ENCODE measurements around the gene AFDN. TPM values are rescaled to one million over a fixed set of nuclear protein-coding genes. Genes with fewer than 3 reads are reported as not detected.

Gene AFDN
- total RNA-seq, 1 experiment from 2014 or later, result 108 TPM

DNA sequence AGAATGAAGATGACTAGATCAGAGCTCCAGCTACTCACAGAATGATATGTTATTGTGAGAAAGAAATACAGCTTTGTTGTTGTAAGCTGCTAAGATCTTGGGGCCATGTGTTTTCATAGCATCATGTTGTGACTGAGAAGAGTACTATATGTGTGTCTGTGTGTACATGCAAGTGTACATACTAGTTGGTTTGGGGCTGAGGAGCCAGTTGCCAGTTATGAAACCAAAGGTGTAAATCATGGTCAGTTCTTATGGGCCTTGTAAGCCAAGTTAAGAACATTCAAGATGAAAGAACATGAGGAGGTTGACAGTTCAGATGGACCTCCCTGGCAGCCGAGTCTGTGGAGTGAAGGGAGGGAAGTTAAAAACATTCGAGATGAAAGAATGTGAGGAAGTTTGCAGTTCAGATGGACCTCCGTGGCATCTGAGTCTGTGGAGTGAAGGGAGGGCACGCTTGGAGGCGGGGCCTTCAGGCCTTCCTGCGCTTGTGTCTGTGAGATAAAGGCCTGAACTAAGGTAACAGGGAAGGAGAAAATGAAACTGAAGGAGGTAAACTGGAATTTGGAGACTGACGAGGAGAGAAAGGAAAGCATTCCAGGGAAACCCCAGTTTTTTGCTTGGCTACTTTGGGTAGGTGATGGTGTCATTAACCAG is 13.9 kb downstream of the AFDN start:
- Histone ChIP-seq H3K79me2 (ENCODE audit: low read depth) (peaks cover 100% of the 10 kb centered on the region), H3K4me1 (replicated peaks; ENCODE audit: insufficient read depth) (0 out of 2 replicates have a peak, but pooled peaks cover 12% of the 10 kb centered on the region), H3K27ac (no peak overlapping the region), H3K4me3 (no peak overlapping the region), H3K4me2 (no peak overlapping the region), H3K36me3 (ENCODE audit: low read depth) (0 out of 2 replicates have a peak, but pooled peaks cover 2% of the 10 kb centered on the region), H3K27me3 (ENCODE audit: insufficient read depth, low read depth) (no peaks in the 10 kb centered on the region), H3K9me3 (ENCODE audit: insufficient read depth, low read depth) (no peaks in the 10 kb centered on the region), H3F3A (ENCODE audit: insufficient read depth, low read depth) (no peaks in the 10 kb centered on the region), H2AFZ (no peak overlapping the region), H4K20me1 (ENCODE audit: insufficient read depth) (peaks cover 37% of the 10 kb centered on the region), H3K9me2 (ENCODE audit: insufficient read depth) (no peaks in the 10 kb centered on the region)
- TF ChIP-seq, protein P1, sequence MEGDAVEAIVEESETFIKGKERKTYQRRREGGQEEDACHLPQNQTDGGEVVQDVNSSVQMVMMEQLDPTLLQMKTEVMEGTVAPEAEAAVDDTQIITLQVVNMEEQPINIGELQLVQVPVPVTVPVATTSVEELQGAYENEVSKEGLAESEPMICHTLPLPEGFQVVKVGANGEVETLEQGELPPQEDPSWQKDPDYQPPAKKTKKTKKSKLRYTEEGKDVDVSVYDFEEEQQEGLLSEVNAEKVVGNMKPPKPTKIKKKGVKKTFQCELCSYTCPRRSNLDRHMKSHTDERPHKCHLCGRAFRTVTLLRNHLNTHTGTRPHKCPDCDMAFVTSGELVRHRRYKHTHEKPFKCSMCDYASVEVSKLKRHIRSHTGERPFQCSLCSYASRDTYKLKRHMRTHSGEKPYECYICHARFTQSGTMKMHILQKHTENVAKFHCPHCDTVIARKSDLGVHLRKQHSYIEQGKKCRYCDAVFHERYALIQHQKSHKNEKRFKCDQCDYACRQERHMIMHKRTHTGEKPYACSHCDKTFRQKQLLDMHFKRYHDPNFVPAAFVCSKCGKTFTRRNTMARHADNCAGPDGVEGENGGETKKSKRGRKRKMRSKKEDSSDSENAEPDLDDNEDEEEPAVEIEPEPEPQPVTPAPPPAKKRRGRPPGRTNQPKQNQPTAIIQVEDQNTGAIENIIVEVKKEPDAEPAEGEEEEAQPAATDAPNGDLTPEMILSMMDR (conservative IDR thresholded peaks at IDR 0.05), result no peak
- TF ChIP-seq EZH2 (IDR thresholded peaks at IDR 0.05; ENCODE audit: low read depth), result no peak
- ChIA-PET CTCF (no interaction called here), POLR2A (ENCODE audit: unreplicated experiment) (interaction anchor here (0.5 kb wide), 1 partner anchor 9 kb away, joined by 3 read pairs; no protein-coding TSS in a partner anchor)
- no peak for DNase-seq
- no TSS peak for BruUV-seq (replicated peaks)
- intact Hi-C loops (cut with micrococcal nuclease; ENCODE audit: unreplicated experiment), result no loop called here

DNA sequence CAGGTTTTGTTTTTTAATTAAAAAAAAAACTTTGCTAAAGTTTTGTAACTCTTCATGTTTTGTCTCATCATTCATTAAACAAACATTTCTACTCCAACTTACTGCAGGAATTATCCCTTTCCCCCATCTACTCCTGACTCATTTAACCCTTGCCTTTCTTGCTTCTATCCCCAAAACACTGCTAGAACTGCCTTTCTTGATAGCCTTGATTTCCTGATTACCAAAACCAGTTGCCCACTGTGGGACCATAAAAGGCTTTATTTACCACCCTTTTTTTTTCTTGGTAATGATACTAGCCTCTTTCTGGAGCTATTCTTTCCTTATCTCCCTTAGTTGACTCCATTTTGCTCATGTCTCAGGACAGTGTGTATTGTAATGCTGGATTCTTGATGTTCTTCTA is 15.3 kb downstream of the AFDN start:
- H3K9me2 ChIP-seq (ENCODE audit: insufficient read depth), result no peaks in the 10 kb centered on the region
- ChIA-PET POLR2A (ENCODE audit: unreplicated experiment) (no interaction called here), CTCF (no interaction called here)
- DNase-seq, result no peak
- H3F3A ChIP-seq (ENCODE audit: insufficient read depth, low read depth), result no peaks in the 10 kb centered on the region
- H3K79me2 ChIP-seq (ENCODE audit: low read depth), result peaks cover 97% of the 10 kb centered on the region
- TF ChIP-seq, protein P1 (conservative IDR thresholded peaks at IDR 0.05), result no peak
- no peak for TF ChIP-seq EZH2 (IDR thresholded peaks at IDR 0.05; ENCODE audit: low read depth)
- H3K27me3 ChIP-seq (ENCODE audit: insufficient read depth, low read depth), result no peaks in the 10 kb centered on the region
- H2AFZ ChIP-seq, result no peak overlapping the region
- H4K20me1 ChIP-seq (ENCODE audit: insufficient read depth), result peaks cover 23% of the 10 kb centered on the region
- intact Hi-C loops (cut with micrococcal nuclease; ENCODE audit: unreplicated experiment), result no loop called here
- no peaks in the 10 kb centered on the region for H3K9me3 ChIP-seq (ENCODE audit: insufficient read depth, low read depth)
- no peak overlapping the region for H3K27ac ChIP-seq
- H3K4me2 ChIP-seq, result no peak overlapping the region
- H3K4me1 ChIP-seq (replicated peaks; ENCODE audit: insufficient read depth), result 0 out of 2 replicates have a peak, but pooled peaks cover 12% of the 10 kb centered on the region
- no TSS peak for BruUV-seq (replicated peaks)
- H3K4me3 ChIP-seq, result no peak overlapping the region
- 0 out of 2 replicates have a peak, but pooled peaks cover 2% of the 10 kb centered on the region for H3K36me3 ChIP-seq (ENCODE audit: low read depth)

DNA sequence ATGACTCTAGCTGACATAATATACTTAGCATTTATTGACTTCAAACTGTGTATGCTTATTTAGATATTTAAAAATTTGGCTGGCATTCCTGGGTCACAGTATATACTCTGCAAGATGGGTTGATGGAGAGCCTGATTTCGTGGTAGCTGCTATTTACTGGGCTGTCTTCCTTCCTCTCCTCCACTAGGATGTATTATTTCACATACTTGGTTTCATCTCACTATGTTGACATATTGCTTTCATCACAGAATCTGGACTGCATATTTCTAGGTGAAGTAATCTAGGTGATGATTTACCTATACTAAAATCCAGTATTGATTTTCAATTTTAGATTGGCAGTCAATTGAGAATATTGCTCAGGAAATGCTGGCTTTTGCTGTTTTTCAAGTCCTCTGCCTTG is 15.7 kb downstream of the AFDN start:
- H3K27ac ChIP-seq, result no peak overlapping the region
- intact Hi-C loops (cut with micrococcal nuclease; ENCODE audit: unreplicated experiment), result no loop called here
- no peaks in the 10 kb centered on the region for H3K9me3 ChIP-seq (ENCODE audit: insufficient read depth, low read depth)
- 0 out of 2 replicates have a peak, but pooled peaks cover 12% of the 10 kb centered on the region for H3K4me1 ChIP-seq (replicated peaks; ENCODE audit: insufficient read depth)
- no TSS peak for BruUV-seq (replicated peaks)
- H3K4me3 ChIP-seq, result no peak overlapping the region
- ChIA-PET CTCF (no interaction called here), POLR2A (ENCODE audit: unreplicated experiment) (no interaction called here)
- TF ChIP-seq, protein P1 (conservative IDR thresholded peaks at IDR 0.05), result no peak
- H3K4me2 ChIP-seq, result no peak overlapping the region
- no peak overlapping the region for H2AFZ ChIP-seq
- H3K9me2 ChIP-seq (ENCODE audit: insufficient read depth), result no peaks in the 10 kb centered on the region
- H3F3A ChIP-seq (ENCODE audit: insufficient read depth, low read depth), result no peaks in the 10 kb centered on the region
- 0 out of 2 replicates have a peak, but pooled peaks cover 2% of the 10 kb centered on the region for H3K36me3 ChIP-seq (ENCODE audit: low read depth)
- H3K79me2 ChIP-seq (ENCODE audit: low read depth), result peaks cover 97% of the 10 kb centered on the region
- H4K20me1 ChIP-seq (ENCODE audit: insufficient read depth), result peaks cover 20% of the 10 kb centered on the region
- no peaks in the 10 kb centered on the region for H3K27me3 ChIP-seq (ENCODE audit: insufficient read depth, low read depth)
- no peak for DNase-seq

All from PC-9 (cell line).